Parathyroid adenoma (tissue), 2 donors: ENCODE results near the gene SV2B.

Experiments
- H2AFZ ChIP-seq: fragments of 300-600 bp; sonication (generic); one replicate; pipeline ENCODE4 v1.7.0; 2017; ENCODE audit warnings: antibody characterized with exemption, mild to moderate bottlenecking
- H3K27ac ChIP-seq: fragments of 300-600 bp; sonication (generic); one replicate; pipeline ENCODE4 v1.7.0; 2017
- H3K27me3 ChIP-seq: fragments of 300-600 bp; sonication (generic); one replicate; pipeline ENCODE4 v1.7.0; 2017; ENCODE audit warnings: low read length; ENCODE audit not compliant: control insufficient read depth, insufficient read depth
- H3K36me3 ChIP-seq: fragments of 300-600 bp; sonication (generic); one replicate; pipeline ENCODE4 v1.7.0; 2017; ENCODE audit warnings: low read length; ENCODE audit not compliant: control insufficient read depth, insufficient read depth
- H3K4me1 ChIP-seq: fragments of 300-600 bp; sonication (generic); one replicate; pipeline ENCODE4 v1.7.0; 2017; ENCODE audit warnings: control low read depth
- H3K4me2 ChIP-seq: fragments of 300-600 bp; sonication (generic); one replicate; pipeline ENCODE4 v1.7.0; 2017; ENCODE audit warnings: low read length
- H3K4me3 ChIP-seq: fragments of 300-600 bp; sonication (generic); one replicate; pipeline ENCODE4 v1.7.0; 2017; ENCODE audit warnings: low read depth, low read length
- H3K79me2 ChIP-seq: fragments of 300-600 bp; sonication (generic); one replicate; pipeline ENCODE4 v1.7.0; 2017; ENCODE audit warnings: control low read depth
- H3K9ac ChIP-seq: fragments of 300-600 bp; sonication (generic); one replicate; pipeline ENCODE4 v1.7.0; 2017; ENCODE audit warnings: mild to moderate bottlenecking
- H3K9me3 ChIP-seq: fragments of 300-600 bp; sonication (generic); one replicate; pipeline ENCODE4 v1.7.0; 2017; ENCODE audit warnings: low read length; ENCODE audit not compliant: control insufficient read depth
- CTCF ChIP-seq: fragments of 300-600 bp; sonication (generic); IDR thresholded peaks from one replicate; pipeline ENCODE4 v1.7.0; 2017; ENCODE audit warnings: antibody characterized with exemption, mild to moderate bottlenecking
- donor health status: primary hyperparathyroidism.

SV2B gene

GRCh38 chr15:91184441-91184840 is 84.4 kb downstream of the SV2B start:
- Histone ChIP-seq H3K79me2 (no peaks in the 10 kb centered on the region), H3K4me1 (no peaks in the 10 kb centered on the region), H3K4me3 (no peak overlapping the region), H3K9me3 (no peaks in the 10 kb centered on the region), H2AFZ (no peak overlapping the region), H3K27me3 (no peaks in the 10 kb centered on the region), H3K36me3 (no peaks in the 10 kb centered on the region), H3K27ac (no peak overlapping the region), H3K9ac (no peak overlapping the region), H3K4me2 (no peak overlapping the region)
- no peak for TF ChIP-seq CTCF

GRCh38 chr15:91186904-91187656 is 87.0 kb downstream of the SV2B start:
- no peaks in the 10 kb centered on the region for H3K4me1 ChIP-seq
- H3K9me3 ChIP-seq = no peaks in the 10 kb centered on the region
- H3K79me2 ChIP-seq = no peaks in the 10 kb centered on the region
- no peaks in the 10 kb centered on the region for H3K27me3 ChIP-seq
- no peak overlapping the region for H3K4me2 ChIP-seq
- no peak overlapping the region for H3K9ac ChIP-seq
- no peak overlapping the region for H3K27ac ChIP-seq
- no peak for TF ChIP-seq CTCF
- H3K4me3 ChIP-seq = no peak overlapping the region
- no peak overlapping the region for H2AFZ ChIP-seq
- H3K36me3 ChIP-seq = no peaks in the 10 kb centered on the region

- no peaks in the 10 kb centered on the region for H3K9me3 ChIP-seq
Observed at GRCh38 chr15:91192285-91192684, 92.2 kb downstream of the SV2B start.

GRCh38 chr15:91192690-91193377 is 92.8 kb downstream of the SV2B start:
- H3K27ac ChIP-seq = no peak overlapping the region
- TF ChIP-seq CTCF = no peak
- no peak overlapping the region for H3K4me2 ChIP-seq
- peaks cover 3% of the 10 kb centered on the region for H3K36me3 ChIP-seq
- H2AFZ ChIP-seq = no peak overlapping the region
- no peaks in the 10 kb centered on the region for H3K4me1 ChIP-seq
- H3K27me3 ChIP-seq = no peaks in the 10 kb centered on the region
- H3K9ac ChIP-seq = no peak overlapping the region
- H3K79me2 ChIP-seq = no peaks in the 10 kb centered on the region
- H3K4me3 ChIP-seq = no peak overlapping the region
- H3K9me3 ChIP-seq = no peaks in the 10 kb centered on the region

More at GRCh38 chr15:91192285-91192684, 92.2 kb downstream of the SV2B start:
- Histone ChIP-seq H3K4me3 (no peak overlapping the region), H3K79me2 (no peaks in the 10 kb centered on the region), H3K9ac (no peak overlapping the region), H3K27me3 (no peaks in the 10 kb centered on the region), H3K27ac (no peak overlapping the region), H2AFZ (no peak overlapping the region), H3K4me2 (no peak overlapping the region), H3K36me3 (peaks cover 3% of the 10 kb centered on the region), H3K4me1 (no peaks in the 10 kb centered on the region)
- TF ChIP-seq CTCF = no peak
